Right ventricle myocardium superior (tissue), 1 donor: ENCODE results near the gene TCEA3. TPM values are rescaled to one million over a fixed set of nuclear protein-coding genes. Genes with fewer than 3 reads are reported as not detected.
"Not testable (repeated sequence)": the region's sequence is repeated elsewhere in the genome, so short reads cannot be mapped to it uniquely, and the experiment has no call there.

Experiments used
- ATAC-seq: fragments of 200-7000 bp; cut with Tn5 transposase; one replicate; pipeline ENCODE4 v1.9.1; 2020; ENCODE audit warnings: mild to moderate bottlenecking; ENCODE audit not compliant: poor library complexity
- DNase-seq: peaks from one replicate; pipeline ENCODE4 v3.0.0-alpha.2; 2020
- intact Hi-C: fragments of 100-400 bp; cut with DNase I; formaldehyde crosslinking; loops from one replicate; pipeline ENCODE4 v1.11.2; 2022
- total RNA-seq: library from RNA; stranded (reverse); fragmentation: NEBNext Ultra II Directional; extraction: Animal tissue kit (Norgen Biotek cat#: 25700); gene quantifications from one replicate; pipeline ENCODE4 v1.2.1, GENCODE V29; 2021
- donor health status: DM: no; HTN: yes; CAD: no; lungs with severe emphysema.

The TCEA3 gene
- total RNA-seq, 1 donor from 2014 or later = 72.7 TPM

DNA sequence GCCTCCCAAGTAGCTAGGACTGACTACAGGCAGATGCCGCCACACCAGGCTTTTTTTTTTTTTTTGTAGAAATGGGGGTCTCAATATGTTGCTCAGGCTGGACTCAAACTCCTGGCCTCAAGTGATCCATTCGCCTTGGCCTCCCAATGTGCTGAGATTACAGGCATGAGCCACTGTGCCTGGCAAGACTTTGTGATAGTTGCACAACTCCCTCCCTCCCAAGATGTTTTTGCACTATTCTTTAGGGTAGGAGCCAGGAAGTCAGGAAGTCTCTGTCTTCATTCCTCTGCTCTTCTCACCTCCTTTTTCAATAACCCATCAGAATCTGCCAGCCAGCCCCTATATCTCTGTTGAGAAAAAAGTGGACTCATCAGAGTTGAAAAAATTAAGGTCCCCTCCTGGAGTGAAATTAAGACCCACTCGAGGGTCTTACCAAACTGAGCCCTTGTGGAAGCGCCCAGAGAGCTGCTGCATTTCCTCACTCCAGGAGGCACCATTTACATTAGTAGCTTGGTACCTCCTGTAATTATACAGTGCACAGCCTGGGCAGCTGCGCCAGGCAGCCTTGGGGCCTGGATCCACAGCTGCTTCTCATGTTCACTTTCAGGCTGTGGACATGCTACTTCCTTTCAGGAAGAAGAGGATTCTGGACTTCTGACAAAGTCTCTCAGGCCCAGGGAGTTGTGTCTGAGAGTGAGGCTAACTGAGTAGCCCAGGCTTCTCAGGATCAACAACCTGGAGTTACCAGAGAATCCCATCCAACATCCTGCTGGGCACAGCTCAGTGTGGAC is 24.0 kb downstream of the TCEA3 start:
- intact Hi-C loops = loop anchor here (5.0 to 10.0 kb wide), 2 partner anchors 33 to 116 kb away; partner anchors contain the start of gene ZNF436
- ATAC-seq (peak; percentile 28), DNase-seq (no peak)

DNA sequence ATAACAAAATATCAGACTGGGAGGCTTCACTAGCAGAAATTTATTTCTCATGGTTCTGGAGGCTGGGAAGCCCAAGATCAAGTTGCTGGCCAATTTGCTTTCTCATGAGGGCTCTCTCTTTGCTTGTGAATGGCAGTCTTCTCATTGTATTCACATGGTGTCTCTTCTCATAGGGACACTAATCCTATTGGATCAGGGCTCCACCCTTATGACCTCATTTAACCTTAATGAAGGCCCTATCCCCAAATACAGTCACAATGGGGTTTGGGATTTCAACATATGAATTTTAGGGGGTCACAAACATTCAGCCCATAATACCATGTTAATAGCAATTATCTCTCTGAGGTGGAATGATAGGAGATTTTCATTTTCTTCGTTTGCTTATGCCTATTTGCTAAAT is 25.3 kb downstream of the TCEA3 start:
- ATAC-seq = no peak
- DNase-seq = no peak
- intact Hi-C loops = no loop called here

DNA sequence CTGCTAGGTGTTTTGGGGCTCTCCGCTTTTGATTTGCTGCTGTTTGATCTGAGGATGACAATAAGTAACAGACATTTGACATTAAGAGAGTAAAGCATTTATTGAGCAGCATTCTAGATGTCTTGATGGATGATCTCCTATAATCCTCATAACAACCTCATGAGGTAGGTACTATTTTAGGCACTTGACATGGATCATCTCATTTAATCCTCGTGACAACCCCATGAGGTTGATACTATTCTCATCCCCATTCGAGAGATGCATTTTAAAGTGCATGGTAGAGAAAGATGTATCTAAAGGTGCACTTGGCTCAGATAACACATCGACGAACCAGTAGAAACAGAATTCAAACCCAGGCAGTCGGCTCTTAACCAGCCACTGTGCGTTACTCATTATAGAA is 26.6 kb downstream of the TCEA3 start:
- no peak for ATAC-seq
- intact Hi-C loops = no loop called here

DNA sequence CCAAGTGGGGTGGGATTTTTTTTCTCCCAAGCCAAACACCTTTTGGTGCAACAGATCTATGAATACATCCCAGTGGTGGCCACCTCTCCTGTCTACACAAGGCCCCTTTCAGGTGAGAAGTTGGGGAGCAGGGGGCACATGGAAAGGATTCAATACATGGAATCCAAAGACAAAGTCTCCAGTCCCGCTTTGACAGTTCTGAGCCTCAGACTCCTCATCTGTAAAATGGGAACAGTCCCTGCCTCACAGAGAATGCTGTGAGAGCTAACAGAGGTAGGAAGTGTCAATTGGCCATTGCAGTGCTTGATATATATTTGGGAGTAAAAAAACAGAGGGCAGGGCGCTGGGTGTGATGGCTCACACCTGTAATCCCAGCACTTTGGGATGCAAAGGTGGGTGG is 28.2 kb downstream of the TCEA3 start:
- intact Hi-C loops = no loop called here
- ATAC-seq (no peak), DNase-seq (no peak)

More for the DNA sequence above, 26.6 kb downstream of the TCEA3 start:
- no peak for DNase-seq

DNA sequence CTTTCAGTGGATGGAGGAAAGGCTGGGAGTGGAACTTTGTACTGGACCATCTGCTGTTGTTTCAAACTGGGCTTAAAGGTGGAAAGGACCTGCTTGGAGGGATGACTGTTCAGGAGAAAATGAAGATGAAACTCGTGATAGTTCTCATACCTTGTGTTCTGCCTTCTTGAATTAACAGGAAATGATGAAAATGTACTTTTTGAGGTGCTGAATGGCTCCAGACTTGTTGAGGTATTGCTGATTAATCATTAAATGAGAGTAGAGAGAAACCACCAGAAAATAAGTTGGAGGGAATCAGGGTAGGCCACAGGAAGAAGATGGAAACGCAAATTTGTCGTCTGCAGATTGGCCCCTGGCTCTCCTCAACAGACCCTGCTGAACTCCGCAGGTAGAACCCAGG is 28.7 kb downstream of the TCEA3 start:
- no peak for DNase-seq
- ATAC-seq = no peak
- intact Hi-C loops = no loop called here

DNA sequence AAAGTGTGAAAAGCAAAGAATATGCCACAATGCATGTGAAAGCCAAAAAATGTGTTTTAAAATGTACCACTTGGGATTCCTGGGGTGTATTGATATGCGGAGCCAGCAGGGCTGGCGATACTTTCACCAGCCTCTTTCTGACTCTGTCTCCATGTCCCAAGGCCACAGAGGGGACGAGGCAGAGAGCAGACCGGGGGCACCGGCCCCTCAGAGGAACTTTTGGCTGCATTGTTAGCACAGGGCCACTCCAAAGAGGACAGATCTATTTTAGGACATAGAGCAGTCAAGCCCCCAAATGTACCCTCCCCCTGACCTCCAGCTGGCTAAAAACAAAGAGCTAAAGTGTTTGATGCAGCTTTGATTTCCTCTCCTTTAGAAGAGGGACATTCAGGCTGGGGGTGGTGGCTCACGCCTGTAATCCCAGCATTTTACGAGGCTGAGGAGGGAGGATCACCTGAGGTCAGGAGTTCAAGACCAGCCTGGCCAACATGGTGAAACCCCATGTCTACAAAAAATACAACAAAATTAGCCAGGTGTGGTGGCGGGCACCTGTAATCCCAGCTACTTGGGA is 29.3 kb downstream of the TCEA3 start:
- intact Hi-C loops = no loop called here
- peak; percentile 29 for ATAC-seq
- peak; percentile 59 for DNase-seq

DNA sequence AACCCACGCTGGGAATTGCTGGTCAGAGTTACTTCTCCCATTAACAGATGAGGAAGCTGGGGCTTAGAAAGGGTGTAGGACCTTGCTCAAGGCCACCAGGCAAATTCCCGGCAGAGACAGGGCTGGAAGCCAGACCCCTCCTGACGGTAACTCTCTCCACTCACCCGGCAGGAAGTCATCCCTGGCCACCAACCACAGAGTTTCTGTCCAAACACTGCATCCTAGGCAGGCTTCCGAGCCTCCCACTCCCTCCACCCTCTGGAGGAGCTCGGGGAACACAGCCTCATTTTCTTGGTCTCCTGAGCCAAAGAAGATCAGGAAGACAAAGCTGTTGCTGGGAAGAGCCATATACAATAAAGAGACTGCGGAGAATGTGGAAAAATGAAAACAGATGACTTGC is 29.9 kb downstream of the TCEA3 start:
- intact Hi-C loops = no loop called here
- ATAC-seq (peak; percentile 79), DNase-seq (peak; percentile 91)

DNA sequence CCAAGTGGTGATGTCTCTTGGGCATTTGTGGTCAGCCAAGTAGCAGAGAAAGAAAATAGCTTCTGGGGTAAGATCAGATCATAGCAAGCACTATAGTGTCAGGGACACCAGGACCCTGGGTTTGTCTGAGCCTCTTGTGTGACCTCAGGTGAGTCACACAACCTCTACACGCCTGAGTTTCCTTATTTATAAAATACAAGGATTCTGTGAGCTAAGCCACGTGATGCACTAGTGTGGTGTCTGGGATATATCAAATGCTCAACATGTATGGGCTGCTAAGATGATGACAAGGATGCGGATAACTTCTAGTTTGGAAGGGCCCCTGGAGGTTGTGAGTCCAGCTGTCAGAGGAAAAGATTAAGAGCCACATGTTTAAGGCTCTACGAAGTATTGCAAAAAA is 30.4 kb downstream of the TCEA3 start:
- DNase-seq = no peak
- ATAC-seq = peak; percentile 70
- intact Hi-C loops = no loop called here

DNA sequence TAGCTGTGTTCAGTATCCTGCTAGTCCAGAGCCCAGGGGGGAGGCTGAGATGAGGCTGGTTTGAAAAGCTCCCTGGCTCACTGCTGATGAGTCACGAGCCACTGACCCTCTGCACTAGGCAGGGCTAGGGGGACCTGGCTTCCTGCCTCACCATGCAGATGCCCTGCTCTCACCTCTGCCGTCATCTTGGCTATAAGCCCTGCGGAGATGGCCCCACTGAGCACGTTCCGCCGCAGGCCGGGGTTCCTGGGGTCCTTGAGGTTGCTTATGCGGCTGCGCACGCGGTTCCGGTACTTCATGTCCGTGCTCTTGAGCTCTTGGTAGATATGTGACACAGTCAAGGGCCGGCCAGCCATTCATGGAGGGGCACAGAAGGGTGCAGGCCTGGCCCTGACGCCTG is 30.8 kb downstream of the TCEA3 start:
- intact Hi-C loops = no loop called here
- peak; percentile 75 for ATAC-seq
- DNase-seq = peak; percentile 83

DNA sequence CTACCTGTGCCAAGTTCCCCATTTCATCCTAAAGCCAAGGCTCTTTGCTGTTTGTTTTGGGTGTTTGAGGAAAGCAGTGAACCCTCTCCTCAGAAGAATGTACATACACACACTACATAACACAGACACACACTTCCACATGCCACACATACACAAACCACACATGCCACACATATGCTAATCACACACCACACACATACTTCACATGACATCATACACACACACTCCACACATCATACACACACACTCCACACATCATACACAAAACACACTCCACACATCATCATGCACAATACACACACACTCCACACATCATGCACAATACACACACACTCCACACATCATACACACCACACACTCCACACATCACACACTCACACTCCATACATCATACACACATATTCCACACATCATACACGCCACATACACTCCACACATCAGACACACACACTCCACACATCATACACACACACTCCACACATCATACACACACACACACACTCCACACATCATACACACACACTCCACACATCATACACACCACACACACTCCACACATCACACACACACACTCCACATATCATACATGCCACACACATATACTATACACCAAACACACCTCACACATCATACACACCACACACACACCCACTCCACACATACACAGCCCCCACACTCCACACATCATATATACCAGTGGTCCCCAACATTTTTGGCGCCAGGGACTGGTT is 32.3 kb downstream of the TCEA3 start:
- DNase-seq (no peak), ATAC-seq (no peak)
- intact Hi-C loops = no loop called here

DNA sequence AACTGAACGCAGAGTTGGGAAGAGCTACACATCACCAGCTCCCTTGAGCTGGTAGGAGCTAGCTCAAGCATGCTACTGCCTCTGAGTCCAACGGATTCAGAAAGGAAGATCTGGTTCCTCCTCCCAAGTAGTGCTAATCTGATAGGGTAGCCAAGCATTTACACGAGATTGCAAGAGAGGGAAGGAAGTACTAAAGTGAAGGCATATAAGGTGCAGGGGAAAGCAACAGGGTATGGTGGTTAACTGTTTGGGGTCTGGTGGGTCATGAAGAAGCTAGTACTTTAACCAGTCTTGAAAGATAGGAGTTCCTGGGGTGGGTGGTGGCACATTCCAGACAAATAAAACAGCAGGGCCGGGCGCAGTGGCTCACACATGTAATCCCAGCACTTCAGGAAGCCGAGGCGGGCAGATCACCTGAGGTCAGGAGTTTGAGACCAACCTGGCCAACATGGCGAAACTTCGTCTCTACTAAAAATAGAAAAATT is 34.7 kb downstream of the TCEA3 start:
- intact Hi-C loops = no loop called here

DNA sequence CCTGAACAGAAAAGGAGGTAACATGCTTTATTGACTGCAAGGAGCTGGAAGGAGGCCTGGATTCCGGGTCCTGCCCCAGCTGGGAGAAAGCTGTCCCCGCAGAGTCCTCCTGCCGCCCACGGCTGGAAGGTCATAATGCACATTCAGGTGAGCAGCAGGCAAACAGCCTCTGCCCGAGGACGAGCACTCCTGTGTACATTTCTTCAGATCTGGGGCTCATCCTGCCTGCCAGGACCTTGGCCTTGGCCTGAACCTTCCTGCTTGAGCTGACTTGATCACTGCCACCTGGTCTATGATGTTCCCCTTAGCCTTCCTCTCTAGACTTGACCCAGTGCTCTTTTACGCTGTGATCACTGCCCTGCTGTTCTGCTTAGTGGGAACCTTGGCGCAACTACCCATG is 37.1 kb downstream of the TCEA3 start:
- no peak for DNase-seq
- intact Hi-C loops = no loop called here
- no peak for ATAC-seq

More for the DNA sequence above, 34.7 kb downstream of the TCEA3 start:
- DNase-seq (no peak), ATAC-seq (no peak)

DNA sequence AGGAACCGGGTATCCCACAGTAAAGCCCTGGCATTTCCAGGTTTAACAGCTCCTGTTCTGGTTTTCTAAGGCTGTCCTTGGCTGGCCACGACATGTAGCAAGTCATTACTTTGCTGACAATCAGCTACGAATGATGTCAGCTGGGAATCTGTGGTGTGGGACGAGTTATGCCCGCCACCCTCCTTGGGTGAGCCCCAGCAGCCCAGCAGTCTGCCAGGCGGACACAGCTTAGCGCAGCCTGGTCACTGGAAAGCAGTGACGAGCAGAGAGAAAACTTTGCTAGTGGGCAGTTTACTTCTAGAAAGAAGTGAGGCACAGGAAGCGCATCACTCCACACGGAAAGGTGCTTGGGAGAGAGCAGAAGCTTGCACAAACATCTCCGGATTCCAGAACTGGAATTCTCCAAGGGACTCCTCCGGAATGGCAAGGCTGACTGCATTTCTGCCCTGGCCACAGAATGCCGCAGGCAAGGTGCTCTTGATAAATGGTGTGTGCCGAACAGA is 39.4 kb downstream of the TCEA3 start:
- ATAC-seq (no peak), DNase-seq (no peak)
- intact Hi-C loops = no loop called here

DNA sequence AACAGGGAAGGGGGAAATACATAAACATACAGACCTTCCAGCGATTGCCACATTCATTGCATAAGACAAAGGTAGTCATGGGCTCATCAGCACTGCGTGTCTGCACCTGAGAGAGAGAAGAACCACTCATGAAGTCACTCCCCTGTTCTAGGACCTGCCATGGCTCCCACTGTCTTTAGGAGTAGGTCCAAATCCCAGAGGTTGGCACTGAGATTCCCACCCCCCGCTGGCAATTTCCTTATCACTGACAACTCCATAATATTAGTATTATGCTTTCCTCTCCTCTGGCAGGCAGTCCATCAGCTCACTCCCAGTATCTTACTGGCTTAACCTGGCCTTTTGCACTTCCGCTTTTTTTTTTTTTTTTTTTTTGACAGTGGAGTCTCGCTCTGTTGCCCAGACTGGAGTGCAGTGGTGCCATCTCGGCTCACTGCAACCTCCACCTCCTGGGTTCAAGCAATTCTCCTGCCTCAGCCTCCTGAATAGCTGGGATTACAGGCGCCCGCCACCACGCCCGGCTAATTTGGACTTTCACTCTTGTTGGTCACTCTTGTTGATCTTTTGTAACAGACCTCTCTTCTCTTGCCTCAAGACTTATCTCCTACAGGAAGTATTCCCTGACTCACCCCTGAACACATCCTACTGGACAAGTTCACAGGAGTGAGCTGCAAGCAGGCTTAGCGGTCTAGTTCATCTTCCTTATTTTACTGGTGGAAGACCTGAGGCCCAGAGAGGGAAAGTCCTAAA is 40.1 kb downstream of the TCEA3 start:
- ATAC-seq = peak; percentile 6
- intact Hi-C loops = no loop called here
- no peak for DNase-seq

DNA sequence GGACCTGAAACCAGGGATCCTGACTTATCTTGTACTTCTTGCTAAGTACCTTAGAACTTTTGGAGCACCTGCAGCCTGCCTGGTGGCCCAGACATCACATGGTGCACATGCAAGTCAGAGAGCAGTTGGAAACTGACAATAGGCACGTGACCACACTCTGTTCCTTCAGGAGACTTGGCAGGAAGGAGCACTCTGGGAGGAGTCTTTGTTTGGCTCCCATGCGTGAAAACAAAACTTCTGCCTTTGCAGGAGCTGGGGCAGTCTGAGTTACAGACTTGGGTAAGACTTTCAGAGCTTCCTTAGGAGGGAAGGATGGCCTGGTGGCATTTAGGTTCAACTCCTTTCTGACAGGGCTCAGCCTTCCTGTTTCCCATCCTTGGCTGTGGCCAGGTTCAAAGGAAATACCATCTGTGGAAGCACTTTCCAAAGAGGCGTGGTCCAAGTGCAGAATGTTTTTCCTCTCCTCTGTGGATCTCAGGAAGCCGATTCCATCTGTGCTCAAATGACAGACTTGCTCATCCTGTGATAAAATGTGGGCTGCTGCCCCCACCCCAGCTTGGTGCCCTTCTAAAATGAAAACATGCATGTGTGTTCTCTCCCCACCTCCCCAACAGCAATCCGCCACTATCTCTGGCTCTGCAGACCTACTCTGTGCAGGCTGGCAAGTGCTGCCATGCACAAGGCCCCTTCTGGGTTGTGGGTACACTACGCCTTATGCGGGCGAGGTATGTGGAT is 40.8 kb downstream of the TCEA3 start:
- intact Hi-C loops = no loop called here
- DNase-seq = no peak
- peak; percentile 62 for ATAC-seq

DNA sequence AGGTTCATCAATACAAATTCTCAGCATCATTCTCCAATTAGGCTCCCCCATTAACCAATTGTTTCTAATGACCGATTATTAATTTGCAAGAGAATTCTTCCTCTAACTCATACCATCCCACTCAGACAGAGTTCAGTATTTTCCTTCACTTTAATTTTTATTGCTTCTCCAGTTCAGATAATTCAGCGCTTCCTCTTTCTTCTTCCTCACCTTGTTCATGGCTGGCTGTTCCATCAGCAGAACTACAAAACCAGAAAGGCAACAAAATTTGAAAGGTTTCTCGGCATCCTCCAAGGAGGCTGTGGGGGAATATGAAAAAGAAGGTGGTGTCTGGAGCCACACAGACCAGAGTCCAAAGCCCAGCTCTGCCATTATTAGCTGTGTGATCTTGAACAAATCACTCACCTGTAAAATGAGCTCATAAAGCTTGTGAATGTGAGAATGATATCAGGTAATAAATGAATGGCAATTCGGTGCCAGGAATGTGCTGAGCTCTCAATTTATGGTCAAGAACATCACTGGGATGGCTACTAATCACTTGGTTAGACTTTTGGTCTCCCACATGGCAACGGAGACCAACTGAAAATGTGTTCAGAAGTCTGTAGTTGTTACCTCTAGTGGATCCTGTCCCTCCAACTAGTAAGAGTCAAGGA is 43.2 kb downstream of the TCEA3 start:
- ATAC-seq = no peak
- no peak for DNase-seq
- intact Hi-C loops = no loop called here

DNA sequence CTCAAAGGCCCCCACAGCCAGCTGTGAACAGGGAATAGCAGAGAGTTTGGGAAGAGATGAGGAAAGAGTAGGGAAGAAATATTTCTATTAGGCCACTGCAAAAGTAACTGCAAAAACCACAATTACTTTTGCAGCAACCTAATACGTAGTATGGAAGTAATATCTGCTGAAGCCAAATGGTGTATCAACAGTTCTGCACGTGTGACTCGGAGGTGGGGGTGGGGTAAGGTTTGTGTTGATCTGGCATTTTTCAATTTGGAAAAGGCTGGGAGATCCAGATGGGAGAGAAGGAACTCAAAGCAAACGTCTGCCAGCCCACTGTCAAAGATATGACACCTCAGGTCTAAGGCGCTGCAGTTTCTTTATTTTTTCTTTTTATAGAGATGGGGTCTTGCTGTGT is 43.8 kb downstream of the TCEA3 start:
- DNase-seq = no peak
- intact Hi-C loops = no loop called here
- ATAC-seq = no peak

DNA sequence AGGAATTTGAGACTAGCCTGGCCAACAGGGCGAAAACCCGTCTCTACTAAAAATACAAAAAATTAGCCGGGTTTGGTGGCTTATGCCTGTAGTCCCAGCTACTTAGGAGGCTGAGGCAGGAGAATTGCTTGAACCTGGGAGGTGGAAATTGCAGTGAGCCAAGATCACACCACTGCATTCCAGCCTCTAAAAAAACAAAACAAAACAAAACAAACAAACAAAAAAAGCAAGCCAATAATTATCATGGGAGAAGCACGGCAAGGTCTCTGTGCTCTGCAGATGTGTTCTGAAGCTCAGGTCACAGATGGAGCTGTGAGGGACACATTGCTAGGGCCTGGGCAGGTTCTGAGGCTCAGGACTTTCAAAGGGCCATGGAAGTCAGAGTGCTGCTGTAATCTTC is 44.3 kb downstream of the TCEA3 start:
- ATAC-seq, intact Hi-C loops, DNase-seq: not testable (repeated sequence)
